GM21529 (cell line): ENCODE results near the gene RNF20.
"Not testable (repeated sequence)": the region's sequence is repeated elsewhere in the genome, so short reads cannot be mapped to it uniquely, and the experiment has no call there.

Experiments
- ATAC-seq: cut with Tn5 transposase; IDR thresholded peaks from one replicate; pipeline ENCODE4 v1.9.1; 2021; ENCODE audit not compliant: unreplicated experiment

RNF20 gene

DNA sequence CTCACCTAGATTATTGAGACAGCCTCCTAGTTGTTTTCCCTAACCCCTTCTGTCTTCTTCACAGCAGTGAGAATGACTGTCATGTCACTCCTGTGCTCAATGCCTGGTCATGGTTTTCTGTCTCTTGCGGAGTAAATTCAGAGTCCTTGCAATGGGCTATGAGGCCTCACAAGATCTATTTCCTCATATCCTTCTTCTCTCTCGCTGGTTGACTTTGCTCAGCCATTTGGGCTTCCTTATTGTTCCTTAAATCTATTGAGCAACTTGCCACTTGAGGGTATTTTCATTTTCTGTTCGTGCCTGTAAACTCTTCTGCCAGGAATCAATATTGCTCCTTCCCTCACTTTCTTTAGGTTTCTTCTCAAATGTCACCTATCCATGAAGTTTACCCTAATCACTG lies 52.1 kb downstream of the RNF20 start:
- ATAC-seq, result no peak

DNA sequence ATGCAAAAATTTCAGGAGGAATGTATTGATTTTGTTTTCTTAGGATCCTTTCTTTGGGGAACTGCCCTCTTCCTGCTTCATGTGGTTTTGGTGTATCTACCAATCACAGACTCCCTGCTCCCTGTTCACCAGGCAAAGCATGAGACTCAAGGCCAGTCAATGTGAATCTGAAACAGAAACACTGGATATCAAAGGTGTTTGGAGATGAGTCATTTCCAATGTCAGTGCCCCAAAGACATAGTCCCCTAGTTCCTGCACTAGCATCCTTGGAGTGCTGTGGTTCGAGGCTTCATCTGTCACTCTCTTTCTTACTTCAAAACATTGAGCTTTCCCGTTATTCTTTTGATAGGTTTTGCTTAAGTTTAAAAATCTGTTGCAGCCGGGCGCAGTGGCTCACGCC lies 53.0 kb downstream of the RNF20 start:
- ATAC-seq, result peak; percentile 95

DNA sequence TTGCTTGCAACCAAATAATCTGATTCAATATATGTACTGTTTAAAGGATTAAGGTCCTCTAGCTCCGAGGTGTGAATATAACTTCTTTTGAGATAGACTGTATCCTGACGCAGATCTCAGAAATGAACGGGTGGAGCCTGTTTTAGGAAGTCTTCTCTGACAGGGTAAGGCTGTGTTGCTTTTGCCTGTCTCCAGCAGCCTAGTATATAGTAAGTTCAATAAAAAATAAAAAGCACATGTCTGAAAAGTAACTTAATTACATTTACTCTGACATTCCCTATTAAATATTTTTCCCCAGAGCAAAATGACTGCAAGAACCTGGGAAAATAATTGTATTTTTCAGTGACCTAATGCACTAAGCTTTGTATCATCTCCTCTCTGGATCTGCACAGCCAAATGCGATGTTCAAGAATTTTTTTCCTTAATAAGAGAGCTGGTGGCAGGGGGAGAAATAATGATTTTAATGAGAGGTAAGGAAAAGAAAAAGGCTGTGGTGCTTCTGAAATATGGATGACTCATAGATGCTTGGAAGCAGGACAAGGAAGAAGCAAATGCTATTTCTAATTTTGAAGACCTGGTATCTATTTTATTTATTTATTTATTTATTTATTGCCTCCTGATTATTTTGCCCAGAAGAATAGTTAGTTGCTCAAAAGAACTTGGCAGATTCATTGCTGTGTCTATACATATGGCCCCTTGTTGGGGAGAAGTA lies 53.8 kb downstream of the RNF20 start:
- no peak for ATAC-seq

DNA sequence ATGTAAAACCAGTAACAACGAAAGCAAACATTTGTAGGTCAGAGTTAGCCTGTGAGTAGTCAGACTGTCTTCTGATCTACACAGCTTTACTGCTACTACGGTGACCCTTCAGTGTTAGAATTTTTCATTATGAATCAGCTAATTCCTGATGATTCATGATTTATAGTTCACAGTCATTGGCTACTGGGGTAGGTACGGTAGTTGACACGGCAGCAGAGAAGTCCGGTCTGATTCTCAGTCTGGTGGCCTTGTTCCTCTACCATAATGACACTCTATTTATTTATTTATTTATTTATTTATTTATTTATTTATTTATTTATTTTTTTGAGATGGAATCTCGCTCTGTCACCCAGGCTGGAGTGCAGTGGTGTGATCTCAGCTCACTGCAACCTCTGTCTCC lies 56.4 kb downstream of the RNF20 start:
- not testable (repeated sequence) for ATAC-seq

DNA sequence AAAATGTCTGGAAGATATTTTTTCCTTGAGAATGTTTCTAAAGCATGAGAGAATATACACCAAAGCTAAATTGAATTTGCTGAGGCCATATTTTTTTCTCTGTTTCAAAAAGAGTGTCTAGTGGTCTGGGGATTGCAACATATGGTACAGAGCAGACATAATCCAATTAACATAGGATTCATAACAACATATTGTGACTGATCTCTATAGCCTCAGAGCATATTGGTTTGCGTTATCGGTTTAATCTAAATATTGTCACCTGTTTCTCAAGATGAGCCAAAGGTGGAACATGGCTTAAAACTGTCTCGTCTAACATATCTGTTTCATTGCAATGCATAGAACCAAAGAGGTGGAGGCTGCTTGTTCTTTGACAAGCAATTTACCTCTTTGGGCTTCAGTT lies 57.2 kb downstream of the RNF20 start:
- ATAC-seq, result no peak

DNA sequence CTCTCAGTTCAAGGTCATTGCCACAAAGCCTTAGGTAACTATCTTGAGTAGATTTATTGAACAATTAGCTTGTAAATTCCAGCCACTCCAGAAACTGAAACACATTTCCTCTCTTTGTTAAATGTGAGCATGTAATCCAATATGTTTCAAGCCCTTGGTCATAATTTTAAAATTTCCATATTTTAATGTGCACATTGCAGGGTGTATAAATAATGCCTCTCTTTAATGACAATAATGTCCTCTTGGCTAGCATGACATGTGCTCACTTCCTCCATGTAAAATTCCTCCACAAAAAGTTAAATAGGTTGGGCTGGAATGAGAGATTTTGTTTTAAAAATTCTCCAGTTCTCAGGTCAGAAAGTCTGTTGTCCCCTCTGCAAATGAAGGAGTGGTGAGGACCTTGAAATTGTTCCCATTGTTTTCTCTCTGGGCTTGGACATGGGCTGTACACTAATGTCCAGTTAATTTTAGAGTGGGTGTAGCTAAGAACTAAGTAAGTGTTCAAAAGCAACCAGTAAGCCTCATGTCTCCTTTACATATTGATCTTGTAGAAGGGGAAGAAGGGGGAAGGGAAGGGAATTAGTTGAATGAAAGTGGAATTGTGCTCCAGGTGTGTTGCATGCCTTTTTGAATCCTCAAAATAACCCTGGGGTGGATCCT lies 58.3 kb downstream of the RNF20 start:
- no peak for ATAC-seq

DNA sequence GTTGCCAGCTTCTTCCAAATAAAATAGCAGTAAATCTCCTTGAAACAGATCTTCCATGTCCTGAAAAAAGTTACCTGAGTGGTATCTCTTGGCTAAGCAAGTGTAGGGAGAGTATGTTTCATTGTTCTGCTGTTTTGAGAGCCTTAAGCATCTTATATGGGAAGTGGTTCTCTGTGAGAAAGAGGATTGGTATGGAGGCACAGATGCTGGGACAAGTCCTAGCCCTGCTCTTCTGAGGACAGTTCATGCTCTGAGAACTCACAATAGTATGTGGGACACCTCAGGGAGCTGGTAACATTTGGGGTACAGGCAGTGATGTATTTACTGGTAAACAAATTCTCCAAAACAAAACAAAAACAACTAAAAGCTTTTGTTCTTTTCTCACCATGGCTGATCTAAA lies 59.1 kb downstream of the RNF20 start:
- ATAC-seq, result no peak

DNA sequence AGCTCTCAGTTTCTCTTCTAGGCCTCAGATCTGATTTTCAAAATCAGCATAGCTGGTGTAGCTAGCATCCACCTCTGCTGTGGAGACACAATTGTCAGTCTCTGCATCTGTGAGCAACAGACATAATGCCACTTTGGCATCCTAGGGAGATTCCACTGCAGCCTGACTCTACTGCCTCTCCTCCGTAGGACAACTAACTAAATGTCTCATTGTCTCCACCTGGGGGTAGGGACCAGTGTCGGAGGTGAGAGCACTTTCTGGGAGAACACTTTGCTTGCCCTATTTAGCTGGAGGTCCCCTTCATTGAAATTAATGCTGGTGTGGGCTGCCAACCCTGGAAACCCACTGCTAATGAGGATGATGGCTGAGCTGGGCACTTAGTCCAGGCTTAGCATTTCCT lies 59.7 kb downstream of the RNF20 start:
- no peak for ATAC-seq

DNA sequence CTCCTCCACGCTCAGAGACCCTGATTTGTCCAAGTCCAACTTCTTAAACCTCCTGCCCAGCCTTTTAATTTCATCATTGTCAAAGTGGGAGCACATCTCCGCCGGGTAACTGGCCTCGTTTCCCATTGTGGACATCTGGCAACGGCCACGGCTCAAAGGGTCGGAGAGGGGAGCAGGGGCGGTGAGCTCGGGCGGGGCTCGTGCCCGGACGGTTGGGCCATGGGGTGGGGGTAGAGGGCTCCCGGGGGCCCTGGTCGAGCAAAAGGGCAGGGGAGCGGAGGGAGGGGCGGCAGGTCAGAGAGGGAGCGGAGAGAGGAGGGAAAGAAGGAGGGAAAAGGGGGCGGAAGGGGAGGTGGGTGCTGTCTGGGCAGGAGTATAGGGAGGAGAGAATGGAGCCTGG lies 61.1 kb downstream of the RNF20 start, which contains the start of gene PPP3R2:
TSS of gene PPP3R2 (minus strand) at position 174 of the 400 bp plus-strand sequence. CDS start at position 126, 48 bp downstream.
- ATAC-seq, result no peak

DNA sequence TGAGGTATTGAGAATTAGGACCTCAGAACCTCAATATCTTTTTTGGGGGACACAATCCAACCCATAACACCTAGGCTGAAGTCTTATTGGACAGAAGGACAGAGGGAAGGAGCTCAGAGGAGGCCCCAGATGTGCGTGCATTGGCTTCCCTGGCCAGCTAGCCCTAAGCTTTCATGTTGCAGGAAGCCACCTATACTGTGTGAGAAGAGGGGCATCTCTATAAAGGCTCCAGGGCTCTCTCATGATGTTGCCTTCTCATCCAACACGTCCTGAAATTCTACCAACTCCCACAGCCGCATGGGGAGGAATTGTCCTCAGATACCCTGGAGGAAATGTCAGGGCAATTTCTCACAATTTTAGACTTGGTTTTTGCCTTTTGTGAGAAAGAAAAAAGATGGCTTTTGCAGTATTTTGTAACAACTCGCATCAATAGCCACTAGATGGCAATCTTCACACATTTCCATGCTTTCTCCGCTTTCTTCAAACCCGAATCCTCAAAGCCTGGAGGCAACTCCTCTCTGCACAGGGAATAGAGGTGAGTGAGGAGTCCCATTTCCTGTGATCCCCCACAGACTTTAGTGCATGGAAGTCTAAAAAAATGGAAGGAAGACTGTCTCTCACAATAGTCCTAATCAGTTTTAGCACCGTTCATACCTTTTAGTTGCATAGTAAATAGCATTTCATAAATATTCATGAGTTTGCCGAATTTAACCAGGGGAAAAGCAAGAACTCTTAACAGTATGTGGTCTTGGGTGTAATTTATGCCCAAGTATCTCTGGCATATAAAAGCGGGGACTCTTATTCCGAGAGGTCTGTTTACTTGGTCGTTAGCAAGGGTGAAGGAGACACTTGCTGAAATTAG lies 68.5 kb downstream of the RNF20 start:
- peak; percentile 83 for ATAC-seq

DNA sequence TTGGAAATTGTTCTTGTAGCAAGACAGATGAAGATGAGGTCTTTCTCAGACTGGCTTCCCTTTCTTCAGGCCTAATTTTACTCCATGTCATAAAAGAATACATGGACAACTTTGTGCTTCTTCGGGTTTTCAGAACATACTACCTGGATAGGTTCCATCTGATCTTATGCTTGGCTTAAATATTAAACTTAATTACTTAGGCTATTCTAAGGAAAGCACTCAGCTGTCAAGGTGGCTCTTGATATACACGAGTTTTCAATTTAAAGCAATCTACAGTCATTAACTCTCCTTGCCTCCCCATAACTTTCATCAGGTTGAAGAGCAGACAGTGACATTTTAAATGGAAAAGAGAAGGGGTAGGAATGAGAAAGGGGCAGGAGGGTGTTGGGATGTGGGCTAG lies 70.6 kb downstream of the RNF20 start:
- ATAC-seq, result no peak

DNA sequence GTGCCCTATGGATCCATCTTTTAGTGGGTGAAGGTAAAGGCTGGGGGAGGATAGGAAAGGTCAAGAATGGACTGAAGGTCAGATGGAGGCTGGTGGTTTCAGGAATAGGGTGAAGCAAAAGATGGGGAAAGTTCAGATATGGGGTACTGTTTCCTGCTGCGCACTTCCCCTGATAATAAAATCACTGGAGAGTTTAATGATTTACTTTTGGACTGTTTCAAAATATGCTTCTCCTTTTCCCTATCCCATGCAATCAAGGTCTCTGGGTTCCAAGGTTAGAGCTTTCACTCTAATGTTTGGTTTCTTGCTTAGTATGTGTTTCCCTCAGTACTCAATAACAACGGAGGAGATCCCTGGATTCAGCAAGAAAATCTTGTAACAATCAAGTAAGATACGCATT lies 71.9 kb downstream of the RNF20 start:
- no peak for ATAC-seq
